AG04449 (cell line): ENCODE measurements around the gene LPP.

Experiments
- CTCF ChIA-PET: fragments of 350-600 bp; formaldehyde crosslinking; extraction: SDS; loops from one replicate; lab custom pipeline; 2021; ENCODE audit warnings: antibody characterized with exemption; lab: Yijun Ruan, JAX
- POLR2A ChIA-PET: fragments of 400-600, 350-600 bp; formaldehyde crosslinking; extraction: SDS; loops from one replicate; lab custom pipeline; 2020; ENCODE audit warnings: antibody characterized with exemption, inconsistent platforms; lab: Yijun Ruan, JAX
- DNase-seq: peaks from one replicate; pipeline ENCODE4 v3.0.0-alpha.2; 2010; ENCODE audit warnings: low read depth, low spot score
- H3K4me3 ChIP-seq: 2 replicates; pipeline ENCODE4 v1.5.1; 2011; ENCODE audit warnings: low read depth, mild to moderate bottlenecking, control low read depth, low read length
- TF ChIP-seq, protein P1 (sequence below): IDR thresholded peaks from one replicate; pipeline ENCODE4 v1.5.1; 2011; ENCODE audit warnings: mild to moderate bottlenecking, moderate library complexity, low read length, control low read depth, inconsistent platforms; ENCODE audit not compliant: insufficient read depth; ENCODE audit errors: missing control alignments

The LPP gene

GRCh38 chr3:188829576-188829975 lies 675.6 kb downstream of the LPP start:
- CTCF ChIA-PET = interaction anchor here (1.0 kb wide), 1 partner anchor 125 kb away, joined by 3 read pairs; no protein-coding TSS in a partner anchor
- no peak overlapping the region for H3K4me3 ChIP-seq
- TF ChIP-seq, protein P1, sequence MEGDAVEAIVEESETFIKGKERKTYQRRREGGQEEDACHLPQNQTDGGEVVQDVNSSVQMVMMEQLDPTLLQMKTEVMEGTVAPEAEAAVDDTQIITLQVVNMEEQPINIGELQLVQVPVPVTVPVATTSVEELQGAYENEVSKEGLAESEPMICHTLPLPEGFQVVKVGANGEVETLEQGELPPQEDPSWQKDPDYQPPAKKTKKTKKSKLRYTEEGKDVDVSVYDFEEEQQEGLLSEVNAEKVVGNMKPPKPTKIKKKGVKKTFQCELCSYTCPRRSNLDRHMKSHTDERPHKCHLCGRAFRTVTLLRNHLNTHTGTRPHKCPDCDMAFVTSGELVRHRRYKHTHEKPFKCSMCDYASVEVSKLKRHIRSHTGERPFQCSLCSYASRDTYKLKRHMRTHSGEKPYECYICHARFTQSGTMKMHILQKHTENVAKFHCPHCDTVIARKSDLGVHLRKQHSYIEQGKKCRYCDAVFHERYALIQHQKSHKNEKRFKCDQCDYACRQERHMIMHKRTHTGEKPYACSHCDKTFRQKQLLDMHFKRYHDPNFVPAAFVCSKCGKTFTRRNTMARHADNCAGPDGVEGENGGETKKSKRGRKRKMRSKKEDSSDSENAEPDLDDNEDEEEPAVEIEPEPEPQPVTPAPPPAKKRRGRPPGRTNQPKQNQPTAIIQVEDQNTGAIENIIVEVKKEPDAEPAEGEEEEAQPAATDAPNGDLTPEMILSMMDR = no peak
- POLR2A ChIA-PET = no interaction called here
- no peak for DNase-seq

DNA sequence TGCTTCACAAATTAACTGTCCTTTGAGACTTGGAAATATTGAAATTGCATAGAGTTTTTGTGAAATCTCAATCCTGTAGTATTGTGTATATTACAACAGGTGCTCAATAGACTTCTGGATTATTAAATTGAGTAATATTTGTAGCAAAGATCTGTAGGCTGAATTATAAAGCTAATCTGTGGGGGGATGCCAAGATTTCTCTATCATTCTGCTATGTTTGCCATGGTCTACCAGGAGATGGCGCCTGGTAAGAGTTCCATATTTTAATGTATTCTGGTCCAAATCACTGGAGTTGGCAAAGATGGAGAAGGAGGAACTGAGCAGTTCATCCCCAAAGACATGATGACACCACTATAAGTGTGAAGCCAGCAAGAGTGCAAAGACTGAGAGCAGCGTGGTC lies 676.9 kb downstream of the LPP start:
- CTCF ChIA-PET = interaction anchor here (0.7 to 1.7 kb wide), 5 partner anchors 23 to 1091 kb away, joined by 3 to 10 read pairs (median 3); no protein-coding TSS in a partner anchor
- no peak overlapping the region for H3K4me3 ChIP-seq
- TF ChIP-seq, protein P1 = no peak
- no peak for DNase-seq
- POLR2A ChIA-PET = no interaction called here

DNA sequence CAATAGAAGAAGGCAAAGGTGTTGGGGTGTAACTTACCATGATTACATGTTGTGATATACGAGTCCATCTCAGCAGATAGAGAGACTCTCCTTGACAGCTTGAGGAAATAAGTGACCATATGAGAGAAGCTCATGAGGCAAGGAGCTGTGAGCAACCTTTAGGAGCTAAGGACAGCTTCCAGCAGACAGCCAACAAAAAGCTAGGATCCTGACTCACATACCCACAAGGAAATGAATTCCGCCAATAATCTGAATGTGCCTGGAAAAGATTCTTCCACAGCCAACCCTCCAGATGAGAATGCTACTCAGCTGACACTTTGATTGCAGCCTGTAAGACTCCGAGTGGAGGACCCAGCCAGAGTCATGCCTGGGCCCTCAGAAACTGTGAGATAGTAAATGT lies 678.2 kb downstream of the LPP start:
- TF ChIP-seq, protein P1 = no peak
- no peak overlapping the region for H3K4me3 ChIP-seq
- ChIA-PET CTCF (interaction anchor here (0.9 to 1.7 kb wide), 3 partner anchors 39 to 402 kb away, joined by 3 to 10 read pairs (median 3); no protein-coding TSS in a partner anchor), POLR2A (no interaction called here)
- DNase-seq = no peak

DNA sequence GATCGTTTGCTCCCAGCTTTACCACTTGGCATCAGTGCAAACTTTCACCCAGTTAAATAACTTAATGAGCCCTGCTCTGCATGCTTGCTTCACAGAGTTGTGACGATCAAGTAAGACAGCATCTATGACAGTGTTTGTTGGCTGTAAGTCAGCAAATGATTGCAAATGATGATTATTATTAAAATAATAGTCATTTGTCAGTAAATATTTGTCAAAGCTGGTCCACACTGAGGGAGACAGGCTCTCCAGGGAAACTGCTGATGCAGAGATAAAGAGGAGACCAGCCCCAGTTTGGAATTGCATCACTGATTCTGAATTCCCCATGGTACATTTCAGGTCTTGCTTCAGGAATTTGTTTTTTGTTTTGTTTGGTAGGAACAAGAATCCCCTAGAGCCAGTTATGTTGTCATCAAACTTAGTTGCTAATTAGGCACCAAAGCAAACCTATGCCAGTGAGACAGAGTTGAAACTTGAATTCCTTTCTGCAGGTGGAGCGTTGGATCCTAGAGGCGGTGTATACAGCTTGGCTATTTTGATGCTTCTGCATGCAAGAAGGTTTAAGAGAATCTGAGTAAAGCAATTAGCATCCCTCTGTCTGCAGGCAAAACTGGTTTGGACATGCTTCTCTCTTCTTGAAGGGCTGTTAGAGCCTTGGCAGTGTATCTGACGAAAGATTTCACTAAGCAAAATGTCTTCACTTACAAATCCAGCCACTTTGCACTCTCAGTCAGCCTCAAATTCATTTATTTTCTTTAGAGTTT lies 679.2 kb downstream of the LPP start:
- TF ChIP-seq, protein P1 = no peak
- DNase-seq = no peak
- CTCF ChIA-PET = no interaction called here
- POLR2A ChIA-PET = no interaction called here
- H3K4me3 ChIP-seq = no peak overlapping the region

DNA sequence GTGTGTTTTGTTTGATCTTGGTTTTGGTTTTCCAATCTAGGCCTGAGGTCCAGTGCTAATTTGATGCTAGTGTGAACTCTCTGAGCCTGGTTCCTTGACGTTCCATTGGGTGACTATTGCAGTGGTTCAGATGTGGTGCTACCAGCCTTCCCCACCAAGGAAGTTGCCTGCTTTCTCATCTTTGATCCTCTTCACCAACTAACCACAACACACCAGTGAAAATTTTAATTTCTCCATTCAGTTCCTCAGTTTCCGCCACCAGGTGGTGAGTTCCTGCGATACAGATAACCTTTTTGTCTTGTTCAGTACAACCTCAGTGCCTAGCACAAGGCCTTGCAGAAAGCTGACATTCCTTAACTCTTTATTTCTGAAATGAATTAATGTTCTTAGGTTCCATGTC lies 680.4 kb downstream of the LPP start:
- H3K4me3 ChIP-seq = no peak overlapping the region
- no peak for DNase-seq
- ChIA-PET POLR2A (no interaction called here), CTCF (no interaction called here)
- TF ChIP-seq, protein P1 = no peak

GRCh38 chr3:188839187-188839695 lies 685.3 kb downstream of the LPP start:
- POLR2A ChIA-PET = no interaction called here
- no peak for DNase-seq
- H3K4me3 ChIP-seq = no peak overlapping the region
- TF ChIP-seq, protein P1 = no peak
- CTCF ChIA-PET = interaction anchor here (2.4 kb wide), 1 partner anchor 115 kb away, joined by 8 read pairs; no protein-coding TSS in a partner anchor
